Activated CD8-positive, alpha-beta memory T cell treated with anti-CD3 and anti-CD28 coated beads for 1 hour (primary cell): Measurements from ENCODE around the gene NRAP.

Experiments used
- DNase-seq, 2 donors: peaks; one replicate each; pipeline ENCODE4 v3.0.0-alpha.2; 2020; ENCODE audit warnings: low read depth in 1 of 2; ENCODE audit errors: extremely low read depth in 1 of 2

The NRAP gene, protein sequence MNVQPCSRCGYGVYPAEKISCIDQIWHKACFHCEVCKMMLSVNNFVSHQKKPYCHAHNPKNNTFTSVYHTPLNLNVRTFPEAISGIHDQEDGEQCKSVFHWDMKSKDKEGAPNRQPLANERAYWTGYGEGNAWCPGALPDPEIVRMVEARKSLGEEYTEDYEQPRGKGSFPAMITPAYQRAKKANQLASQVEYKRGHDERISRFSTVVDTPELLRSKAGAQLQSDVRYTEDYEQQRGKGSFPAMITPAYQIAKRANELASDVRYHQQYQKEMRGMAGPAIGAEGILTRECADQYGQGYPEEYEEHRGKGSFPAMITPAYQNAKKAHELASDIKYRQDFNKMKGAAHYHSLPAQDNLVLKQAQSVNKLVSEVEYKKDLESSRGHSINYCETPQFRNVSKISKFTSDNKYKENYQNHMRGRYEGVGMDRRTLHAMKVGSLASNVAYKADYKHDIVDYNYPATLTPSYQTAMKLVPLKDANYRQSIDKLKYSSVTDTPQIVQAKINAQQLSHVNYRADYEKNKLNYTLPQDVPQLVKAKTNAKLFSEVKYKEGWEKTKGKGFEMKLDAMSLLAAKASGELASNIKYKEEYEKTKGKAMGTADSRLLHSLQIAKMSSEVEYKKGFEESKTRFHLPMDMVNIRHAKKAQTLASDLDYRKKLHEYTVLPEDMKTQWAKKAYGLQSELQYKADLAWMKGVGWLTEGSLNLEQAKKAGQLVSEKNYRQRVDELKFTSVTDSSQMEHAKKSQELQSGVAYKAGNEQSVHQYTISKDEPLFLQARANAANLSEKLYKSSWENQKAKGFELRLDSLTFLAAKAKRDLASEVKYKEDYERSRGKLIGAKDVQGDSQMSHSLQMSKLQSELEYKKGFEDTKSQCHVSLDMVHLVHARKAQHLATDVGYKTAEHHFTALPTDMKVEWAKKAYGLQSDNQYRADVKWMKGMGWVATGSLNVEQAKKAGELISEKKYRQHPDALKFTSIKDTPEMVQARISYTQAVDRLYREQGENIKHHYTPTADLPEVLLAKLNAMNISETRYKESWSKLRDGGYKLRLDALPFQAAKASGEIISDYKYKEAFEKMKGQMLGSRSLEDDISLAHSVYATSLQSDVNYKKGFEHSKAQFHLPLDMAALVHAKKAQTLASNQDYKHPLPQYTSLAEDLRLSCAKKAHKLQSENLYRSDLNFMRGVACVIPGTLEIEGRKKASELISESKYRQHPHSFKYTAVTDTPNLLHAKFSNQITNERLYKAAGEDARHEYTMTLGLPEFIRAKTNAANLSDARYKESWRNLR (N-terminal part only)

DNA sequence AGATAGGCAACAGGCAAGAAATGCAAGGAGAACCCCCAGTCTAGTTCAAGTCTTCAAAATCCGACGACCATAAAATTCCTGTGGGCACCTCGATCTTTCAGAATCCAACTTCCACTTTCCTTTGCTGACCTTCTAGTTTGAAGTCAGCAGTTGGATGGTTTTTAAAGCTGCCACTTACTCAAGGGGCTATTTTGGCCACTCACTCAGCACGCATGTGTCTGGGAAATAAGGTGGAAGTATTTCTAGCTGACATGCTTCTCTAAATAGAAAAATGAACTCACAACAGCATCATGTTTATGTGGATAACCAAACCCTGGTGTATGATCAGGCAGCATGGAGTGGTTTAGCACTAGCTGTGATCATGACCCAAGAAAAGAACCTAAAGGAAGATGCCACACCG, at the start of gene NRAP:
Gene NRAP (minus strand): TSS at position 134 of the 400 bp plus-strand sequence. CDS start 159 bp downstream, outside the sequence.
- no peak for DNase-seq

DNA sequence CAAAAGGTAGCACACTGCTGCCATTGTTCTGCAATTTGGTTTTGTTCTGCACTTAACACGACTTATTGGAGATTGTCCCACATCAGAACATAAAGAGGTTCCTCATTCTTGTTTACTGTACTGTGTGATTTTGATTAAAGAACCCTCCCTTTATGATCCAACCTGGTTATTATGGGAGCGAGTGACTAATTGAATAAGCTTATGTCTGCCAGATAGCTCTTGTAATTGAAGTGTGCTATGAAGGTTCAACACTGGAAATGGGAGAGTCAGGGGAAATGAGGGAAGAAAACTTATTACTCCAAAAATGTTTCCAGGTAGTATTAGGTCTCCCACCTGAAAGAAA, 49.8 kb upstream of the NRAP start:
- DNase-seq = no peak

DNA sequence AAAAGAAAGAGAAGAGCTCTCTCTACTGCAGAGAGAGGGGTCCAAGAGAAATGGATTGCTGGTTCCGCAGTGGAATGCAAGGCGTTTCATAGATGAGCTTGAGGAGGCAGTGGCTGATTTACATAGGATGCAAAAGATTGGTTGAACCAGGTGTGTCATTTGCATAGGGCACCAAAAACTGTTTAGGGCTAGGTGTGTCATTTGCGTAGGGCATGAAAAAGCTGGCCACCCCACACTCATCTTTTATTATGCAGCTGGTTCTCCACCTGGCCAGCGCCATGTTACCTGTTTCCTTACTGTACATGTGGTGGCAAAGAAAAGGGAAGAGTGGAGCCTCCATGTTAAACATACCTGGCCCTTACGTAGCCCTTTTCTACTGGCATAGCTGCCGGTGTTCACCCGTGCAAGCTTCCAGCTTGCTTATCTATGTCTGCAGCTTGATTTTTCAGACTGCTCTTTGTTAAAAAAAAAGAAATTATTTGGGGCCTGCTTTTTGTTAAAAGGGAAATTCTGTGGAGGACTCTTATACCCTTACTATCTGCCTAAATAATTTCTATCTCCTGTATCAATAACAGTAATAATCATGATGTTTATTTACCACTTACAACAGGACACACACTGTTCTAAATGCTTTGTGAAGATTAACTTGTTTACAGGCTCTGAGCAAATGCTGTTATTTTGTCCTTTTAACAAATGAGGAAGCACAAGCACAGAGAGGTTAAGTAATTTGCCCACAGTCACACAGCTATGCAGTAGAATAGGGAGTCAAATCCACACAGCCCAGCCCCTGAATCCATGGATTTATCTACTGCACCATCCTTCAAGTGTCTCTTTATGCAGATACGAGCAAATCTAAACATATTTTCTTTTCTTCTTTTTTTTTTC, 49.2 kb upstream of the NRAP start:
- no peak for DNase-seq

DNA sequence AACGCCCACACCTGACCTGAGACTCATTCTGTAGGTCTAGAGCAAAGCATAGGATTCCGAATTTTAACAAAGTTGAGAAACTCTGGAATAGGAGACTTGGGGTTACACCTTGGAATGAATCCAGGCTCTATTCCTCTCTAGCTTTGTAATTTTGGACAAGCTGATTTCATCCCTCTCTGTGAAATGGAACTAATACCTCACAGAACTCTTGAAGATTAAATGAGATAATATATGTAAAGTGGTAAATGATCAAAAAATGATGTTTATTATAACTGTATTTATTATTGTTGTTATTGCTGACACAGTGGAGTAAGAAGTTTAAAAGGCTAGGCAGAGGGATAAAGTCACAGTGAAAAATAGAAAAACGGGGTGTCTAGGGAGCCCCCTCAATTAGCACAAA, 48.2 kb upstream of the NRAP start:
- no peak for DNase-seq

DNA sequence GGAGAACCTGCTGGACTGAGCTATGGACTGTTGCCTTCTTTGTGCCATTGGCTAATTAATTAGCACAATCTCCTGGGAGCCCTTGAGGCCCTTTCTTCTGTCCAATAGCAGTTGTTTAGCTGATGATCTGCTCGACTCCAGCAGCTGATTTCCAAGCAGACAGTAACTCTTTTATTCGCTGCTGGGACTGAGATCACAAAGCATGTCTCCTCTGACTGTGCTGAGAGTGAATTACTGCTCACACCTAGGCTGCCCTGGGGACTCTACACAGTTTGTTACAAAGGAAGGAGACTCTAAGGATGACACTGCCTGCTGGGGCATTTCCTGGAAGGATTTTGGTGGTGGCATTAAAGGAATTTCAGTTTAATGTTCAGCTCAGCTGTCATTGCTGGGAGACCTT, 47.3 kb upstream of the NRAP start:
- no peak for DNase-seq

DNA sequence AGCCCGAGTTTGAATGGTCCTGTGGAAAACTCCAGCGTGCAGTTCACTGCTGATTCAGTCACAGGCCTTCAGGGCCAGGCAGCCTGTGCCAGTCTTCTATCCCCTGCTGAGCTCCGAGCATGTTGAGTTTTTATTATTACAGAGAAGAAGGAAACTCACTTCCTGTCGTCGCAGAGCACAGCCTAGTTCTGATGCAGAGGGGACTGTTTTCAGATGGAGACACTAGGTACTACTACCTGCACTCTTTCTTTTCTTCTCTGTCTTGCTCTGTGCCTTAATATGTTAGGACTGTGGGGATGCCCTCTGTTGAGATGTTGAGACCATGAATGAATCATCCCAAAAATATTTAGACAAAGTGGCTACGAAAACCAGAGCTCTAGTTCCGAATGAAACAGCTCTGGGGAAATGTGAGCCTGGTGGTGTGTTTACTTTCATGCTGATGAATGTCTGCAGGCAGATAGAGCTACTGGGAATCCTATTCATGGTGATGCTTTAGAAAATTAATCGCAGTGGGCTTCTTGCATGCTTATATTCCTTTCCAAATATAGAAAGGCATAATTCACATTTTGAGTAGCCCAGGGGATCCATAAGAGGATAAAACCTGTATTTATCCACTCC, 45.5 kb upstream of the NRAP start:
- DNase-seq = no peak

DNA sequence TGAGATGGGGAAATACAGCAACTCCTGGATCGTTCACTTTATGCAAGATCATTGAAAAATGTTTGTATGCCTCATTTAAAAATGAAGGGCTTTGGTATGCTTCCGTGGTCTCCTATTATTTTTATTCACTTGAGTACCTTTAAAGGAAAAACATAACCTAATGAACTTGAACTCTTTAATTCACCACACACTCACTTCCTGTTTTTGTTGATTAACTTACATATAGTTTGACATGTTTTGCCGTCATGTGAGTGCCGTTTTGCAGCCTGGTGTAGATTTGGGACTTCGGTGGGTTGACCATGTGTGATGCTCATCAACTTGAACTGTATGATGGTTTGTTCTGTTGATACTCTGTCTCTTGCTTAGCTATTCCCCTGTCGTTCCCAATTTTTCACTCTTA, 44.8 kb upstream of the NRAP start:
- no peak for DNase-seq

DNA sequence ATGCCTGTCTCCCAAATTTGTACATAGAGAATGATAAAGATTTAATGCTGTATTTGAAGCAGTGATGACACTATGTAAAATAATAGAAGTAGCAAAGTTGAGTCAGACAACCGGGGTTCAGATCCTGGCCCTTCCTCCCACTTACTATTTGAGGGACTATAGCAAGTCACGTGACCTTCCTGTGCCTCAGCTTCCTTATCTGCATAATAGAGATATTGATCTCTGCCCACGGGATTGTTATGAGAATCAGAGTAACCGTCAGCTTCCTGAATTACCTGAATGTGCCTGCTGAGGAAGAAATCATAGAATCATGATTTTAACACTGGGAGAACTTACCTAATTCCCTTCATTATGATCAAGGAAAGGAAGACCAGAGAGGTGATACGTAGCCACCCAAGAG, 42.8 kb upstream of the NRAP start:
- DNase-seq = no peak

DNA sequence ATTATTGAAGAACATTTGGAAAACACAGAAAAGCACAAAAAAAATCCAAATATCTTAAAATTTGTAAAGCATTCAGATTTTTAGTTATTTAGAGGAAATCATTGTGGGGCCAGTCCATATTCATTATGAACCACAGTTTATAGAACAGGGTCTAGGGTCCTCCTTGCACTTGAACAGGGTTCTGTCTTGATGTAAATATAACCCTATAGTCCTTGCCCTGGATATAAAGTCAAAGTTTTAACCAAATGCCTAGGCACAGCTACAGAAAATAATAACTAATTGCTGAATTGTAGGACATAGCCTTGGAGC, 41.5 kb upstream of the NRAP start:
- DNase-seq = no peak

DNA sequence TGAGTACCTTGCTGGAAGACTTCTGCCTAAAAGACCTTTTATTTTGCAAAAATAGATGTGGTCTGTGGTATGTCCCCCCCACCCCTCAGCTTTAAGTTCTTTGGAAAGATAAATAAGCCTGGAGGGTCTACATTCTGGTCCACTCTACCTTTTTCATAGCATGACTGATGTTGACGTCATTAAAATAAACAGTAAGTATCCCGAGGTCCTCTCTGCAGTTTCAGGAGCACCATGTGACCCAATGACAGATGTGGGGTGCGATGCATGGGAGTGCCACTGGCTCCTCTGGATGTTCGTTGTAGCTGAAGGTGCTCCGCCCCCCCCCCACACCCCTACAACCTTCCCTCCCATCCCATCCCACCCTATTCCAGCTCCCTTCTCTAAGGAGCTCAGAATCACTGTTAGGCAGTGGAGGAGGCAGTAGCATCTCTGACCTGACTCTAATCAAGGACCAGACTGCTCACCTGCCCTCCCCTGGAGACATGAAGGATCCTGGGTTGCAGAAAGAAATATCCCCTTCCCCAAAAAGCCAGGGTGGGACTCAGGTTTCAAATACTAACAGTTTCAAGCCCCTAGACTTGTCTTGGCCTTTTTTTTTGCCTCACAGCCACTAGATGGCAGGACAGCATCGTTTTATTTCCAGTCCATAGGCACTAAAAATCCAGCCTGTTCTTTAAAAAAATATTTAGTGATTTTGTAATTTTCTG, 40.9 kb upstream of the NRAP start:
- DNase-seq = no peak

DNA sequence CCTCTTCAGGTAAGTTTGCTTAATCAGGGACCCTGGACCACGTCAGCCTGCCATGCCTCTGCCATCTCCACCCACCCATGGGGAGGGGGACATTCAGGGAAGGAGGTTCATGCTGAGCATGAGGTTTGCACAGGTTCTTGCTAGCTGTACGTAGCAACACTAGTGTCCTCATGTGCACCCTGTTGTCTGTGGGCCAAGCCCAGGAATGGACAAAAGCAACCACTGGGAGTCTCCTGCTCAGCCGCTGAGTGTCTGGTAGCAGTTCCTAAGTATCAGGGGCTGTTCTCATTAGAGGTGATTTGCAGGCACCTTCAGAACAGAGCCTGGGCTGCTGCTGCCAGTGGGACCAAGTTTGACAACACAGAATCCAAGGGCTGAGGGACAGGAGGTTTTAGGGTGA, 33.8 kb upstream of the NRAP start:
- no peak for DNase-seq

DNA sequence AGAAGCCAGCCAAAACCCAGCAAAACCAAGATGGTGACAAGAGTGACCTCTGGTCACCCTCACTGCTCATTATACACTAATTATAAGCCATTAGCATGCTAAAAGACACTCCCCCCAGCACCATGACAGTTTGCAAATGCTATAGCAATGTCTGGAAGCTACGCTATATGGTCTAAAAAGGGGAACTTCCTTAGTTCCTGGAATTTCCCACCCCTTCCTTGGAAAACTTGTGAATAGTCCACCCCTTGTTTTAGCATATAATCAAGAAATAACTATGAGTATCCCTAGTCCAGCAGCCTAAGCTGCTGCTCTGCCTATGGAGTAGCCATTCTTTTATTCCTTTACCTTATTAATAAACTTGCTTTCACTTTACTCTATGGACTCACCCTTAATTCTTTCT, 31.9 kb upstream of the NRAP start:
- DNase-seq = no peak

DNA sequence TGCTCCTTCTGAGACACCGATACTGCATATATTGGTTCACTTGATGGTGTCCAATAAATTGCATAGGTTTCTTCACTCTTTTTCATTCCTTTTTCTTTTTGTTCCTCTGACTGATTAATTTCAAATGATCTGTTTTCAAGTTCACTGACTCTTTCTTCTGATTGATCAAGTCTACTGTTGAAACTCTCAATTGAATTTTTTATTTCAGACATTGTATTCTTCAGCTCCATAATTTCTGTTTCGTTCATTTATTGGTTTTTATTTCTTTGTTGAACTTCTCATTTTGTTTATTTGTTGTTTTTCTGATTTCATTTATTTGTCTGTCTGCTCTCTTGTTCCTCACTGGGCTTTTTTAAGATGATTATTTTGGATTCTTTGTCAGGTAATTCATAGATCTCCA, 29.5 kb upstream of the NRAP start:
- DNase-seq = no peak

DNA sequence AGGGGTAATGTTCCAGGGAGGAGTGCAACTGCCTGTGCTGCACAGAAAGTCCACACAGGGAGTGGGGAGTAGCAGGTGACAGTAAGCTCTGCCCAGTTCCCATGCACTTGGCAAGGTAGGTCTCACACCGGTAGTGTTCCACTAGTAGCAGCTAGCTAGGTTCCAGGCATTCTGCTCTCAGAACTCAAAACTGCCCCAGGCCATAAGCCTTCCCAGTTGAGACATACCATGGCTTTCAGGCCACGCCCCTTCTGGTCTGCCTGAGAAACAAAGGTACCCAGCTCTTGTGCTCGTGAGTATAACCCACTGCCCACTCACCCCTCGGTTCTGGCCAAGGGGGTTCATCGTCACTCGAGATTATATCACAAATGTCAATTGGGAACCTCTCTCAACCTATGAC, 28.4 kb upstream of the NRAP start:
- DNase-seq = no peak

DNA sequence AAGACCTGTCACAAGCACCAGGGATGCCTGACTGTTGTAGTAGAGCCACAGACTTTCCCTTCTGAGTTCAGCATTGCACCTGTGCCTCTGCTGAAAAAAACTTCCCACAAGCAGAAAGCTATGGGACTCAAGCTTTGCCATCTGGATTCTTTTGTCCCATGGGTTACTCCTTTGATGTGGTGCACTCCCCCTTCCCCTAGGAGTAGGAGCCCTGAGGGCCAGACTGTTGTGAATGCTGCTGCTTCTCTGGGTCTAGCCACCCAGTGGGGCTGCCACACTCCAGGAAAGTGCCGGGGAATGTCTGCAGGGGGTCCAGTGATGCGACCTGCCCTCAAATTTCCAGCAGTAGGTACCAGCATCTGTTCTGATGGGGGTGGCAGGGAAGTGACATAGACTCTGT, 27.5 kb upstream of the NRAP start:
- DNase-seq = no peak

DNA sequence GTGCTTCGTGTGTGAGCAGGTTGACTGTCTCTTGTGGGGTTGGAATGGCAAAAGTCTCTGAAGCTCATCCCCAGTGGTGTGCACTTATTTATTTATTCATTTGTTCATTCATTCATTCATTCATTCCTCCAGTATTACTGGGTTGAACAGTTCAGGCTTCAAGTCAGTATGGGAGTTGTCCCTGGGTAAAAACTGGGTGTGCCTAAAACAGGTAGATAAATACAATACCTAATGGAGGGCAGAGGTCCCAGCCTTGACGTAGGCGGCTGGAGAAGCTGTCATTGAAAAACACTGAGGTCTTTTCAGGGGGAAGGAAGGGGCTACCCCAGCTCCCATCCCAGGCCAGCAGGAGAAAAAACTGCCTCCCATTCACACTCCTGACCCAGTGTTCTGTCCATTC, 26.9 kb upstream of the NRAP start:
- DNase-seq = no peak

DNA sequence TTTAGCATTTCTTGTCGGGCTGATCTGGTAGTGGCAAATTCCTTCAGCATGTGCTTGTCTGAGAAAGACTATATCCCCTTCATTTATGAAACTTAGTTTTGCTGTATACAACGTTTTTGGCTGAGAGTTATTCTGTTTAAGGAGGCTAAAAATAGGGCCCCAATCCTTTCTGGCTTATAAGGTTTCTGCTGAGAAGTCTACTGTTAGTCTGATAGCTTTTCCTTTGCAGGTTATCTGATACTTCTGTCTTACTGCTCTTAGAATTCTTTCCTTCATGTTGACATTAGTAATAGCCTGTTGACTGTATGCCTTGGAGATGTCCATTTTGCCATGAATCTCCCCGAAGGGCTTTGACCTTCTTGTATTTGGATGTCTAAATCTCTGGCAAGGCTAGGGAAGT, 25.7 kb upstream of the NRAP start:
- DNase-seq = no peak

DNA sequence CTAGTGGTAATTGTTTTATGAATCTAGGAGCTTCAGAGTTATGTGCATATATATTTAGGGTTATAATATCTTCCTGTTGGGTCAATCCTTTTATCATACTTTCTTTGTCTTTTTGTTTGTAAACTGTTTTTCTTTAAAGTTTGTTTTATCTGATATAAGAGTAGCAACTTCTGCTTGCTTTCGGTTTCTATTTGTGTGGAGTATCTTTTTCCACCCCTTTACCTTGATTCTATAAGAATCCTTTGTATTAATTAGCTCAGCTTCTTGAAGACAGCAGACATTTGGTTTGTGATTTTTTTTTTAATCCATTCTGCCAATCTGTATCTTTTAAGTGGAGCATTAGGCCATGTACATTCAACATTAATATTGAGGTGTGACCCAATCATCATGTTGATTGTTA, 25.2 kb upstream of the NRAP start:
- no peak for DNase-seq

DNA sequence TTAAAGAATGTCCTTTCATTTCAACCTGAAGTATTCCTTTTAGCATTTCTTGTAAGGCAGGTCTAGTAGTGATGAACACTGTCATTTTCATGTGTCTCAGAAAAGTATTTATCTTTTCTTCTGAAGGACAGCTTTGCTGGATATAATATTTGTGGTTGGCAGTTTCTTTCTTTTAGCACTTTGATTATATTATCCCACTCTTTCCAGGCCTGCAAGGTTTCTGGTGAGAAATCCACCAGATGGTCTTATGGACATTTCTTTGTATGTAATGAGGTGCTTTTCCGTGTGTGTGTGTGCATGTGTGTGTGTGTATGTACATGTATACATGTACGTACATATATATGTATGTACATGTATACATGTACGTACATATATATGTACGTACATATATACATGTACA, 23.2 kb upstream of the NRAP start:
- no peak for DNase-seq

DNA sequence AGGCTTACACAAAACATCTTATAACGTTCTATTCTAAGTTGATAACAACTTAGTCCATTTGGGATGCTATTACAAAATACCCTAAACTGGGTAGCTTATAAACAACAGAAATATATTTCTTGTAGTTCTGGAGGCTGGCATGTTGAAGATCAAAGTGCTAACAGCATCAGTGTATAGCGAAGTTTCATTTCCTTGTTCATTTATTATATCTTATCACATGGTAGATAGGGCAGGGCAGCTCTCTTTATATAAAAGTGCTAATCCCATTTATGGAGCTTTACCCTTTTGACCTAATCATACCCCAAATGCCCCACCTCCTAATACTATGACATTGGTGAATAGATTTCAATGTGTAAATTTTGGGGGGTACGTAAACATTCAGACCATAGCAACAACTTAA, 22.2 kb upstream of the NRAP start:
- DNase-seq = no peak
